Measurements from ENCODE around the gene CFTR.

- no peak for TF ChIP-seq CTCF (IDR thresholded peaks at IDR 0.05 in 8 of 11, conservative IDR thresholded peaks at IDR 0.05 in 3 of 11)
- TF ChIP-seq POLR2A (IDR thresholded peaks at IDR 0.05): no peak
These were observed 218.2 kb downstream of the CFTR start for GRCh38 chr7:117698018-117698417.
